Activated B cell treated with CpG ODN at 0.5 μM for 24 hours (primary cell): Measurements from ENCODE around the gene POC5. TPM values are rescaled to one million over a fixed set of nuclear protein-coding genes. Genes with fewer than 3 reads are reported as not detected.
A peak's percentile ranks its signal among the peaks of the same experiment; 100 is the strongest.

ENCODE experiments used
- ATAC-seq: fragments of 200-7000 bp; cut with Tn5 transposase; one replicate; pipeline ENCODE4 v1.10.0; 2021; ENCODE audit warnings: low read depth, mild to moderate bottlenecking, moderate library complexity
- CTCF ChIA-PET: fragments of 350-600 bp; sonication (Branson Sonifier 250); formaldehyde crosslinking; loops from one replicate; lab custom pipeline; 2021; ENCODE audit warnings: antibody characterized with exemption; lab: Charles Lee
- POLR2A ChIA-PET: fragments of 350-600 bp; sonication (Branson Sonifier 250); formaldehyde crosslinking; loops from one replicate; lab custom pipeline; 2021; ENCODE audit warnings: antibody characterized with exemption; lab: Charles Lee
- DNase-seq: peaks from one replicate; pipeline ENCODE4 v3.0.0; 2022
- H3K27ac Mint-ChIP-seq: one replicate; pipeline ENCODE4 v1.8.0; 2020; ENCODE audit warnings: mixed read lengths
- H3K27me3 Mint-ChIP-seq: one replicate; pipeline ENCODE4 v1.8.0; 2021; ENCODE audit warnings: mixed read lengths
- H3K36me3 Mint-ChIP-seq: one replicate; pipeline ENCODE4 v1.8.0; 2021; ENCODE audit warnings: low read depth, mixed read lengths
- H3K4me1 Mint-ChIP-seq: one replicate; pipeline ENCODE4 v1.8.0; 2021; ENCODE audit warnings: mixed read lengths
- H3K4me3 Mint-ChIP-seq: one replicate; pipeline ENCODE4 v1.8.0; 2020; ENCODE audit warnings: mild to moderate bottlenecking, mixed read lengths
- H3K9me3 Mint-ChIP-seq: one replicate; pipeline ENCODE4 v1.8.0; 2020; ENCODE audit warnings: mixed read lengths
- intact Hi-C: fragments of 100-400 bp; cut with micrococcal nuclease; formaldehyde crosslinking; loops from one replicate; pipeline ENCODE4 v1.15.1; 2024
- total RNA-seq: library from RNA; stranded (reverse); gene quantifications from 2 replicates; pipeline ENCODE4 v1.2.3, GENCODE V29; 2022
- TF ChIP-seq, protein P1 (sequence below): fragments of 200-600 bp; IDR thresholded peaks from one replicate; pipeline ENCODE4 v1.8.0; 2022; ENCODE audit warnings: antibody characterized with exemption, mild to moderate bottlenecking

The POC5 gene, protein sequence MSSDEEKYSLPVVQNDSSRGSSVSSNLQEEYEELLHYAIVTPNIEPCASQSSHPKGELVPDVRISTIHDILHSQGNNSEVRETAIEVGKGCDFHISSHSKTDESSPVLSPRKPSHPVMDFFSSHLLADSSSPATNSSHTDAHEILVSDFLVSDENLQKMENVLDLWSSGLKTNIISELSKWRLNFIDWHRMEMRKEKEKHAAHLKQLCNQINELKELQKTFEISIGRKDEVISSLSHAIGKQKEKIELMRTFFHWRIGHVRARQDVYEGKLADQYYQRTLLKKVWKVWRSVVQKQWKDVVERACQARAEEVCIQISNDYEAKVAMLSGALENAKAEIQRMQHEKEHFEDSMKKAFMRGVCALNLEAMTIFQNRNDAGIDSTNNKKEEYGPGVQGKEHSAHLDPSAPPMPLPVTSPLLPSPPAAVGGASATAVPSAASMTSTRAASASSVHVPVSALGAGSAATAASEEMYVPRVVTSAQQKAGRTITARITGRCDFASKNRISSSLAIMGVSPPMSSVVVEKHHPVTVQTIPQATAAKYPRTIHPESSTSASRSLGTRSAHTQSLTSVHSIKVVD
- 27.6 and 29.8 TPM in 2 replicates for total RNA-seq

DNA sequence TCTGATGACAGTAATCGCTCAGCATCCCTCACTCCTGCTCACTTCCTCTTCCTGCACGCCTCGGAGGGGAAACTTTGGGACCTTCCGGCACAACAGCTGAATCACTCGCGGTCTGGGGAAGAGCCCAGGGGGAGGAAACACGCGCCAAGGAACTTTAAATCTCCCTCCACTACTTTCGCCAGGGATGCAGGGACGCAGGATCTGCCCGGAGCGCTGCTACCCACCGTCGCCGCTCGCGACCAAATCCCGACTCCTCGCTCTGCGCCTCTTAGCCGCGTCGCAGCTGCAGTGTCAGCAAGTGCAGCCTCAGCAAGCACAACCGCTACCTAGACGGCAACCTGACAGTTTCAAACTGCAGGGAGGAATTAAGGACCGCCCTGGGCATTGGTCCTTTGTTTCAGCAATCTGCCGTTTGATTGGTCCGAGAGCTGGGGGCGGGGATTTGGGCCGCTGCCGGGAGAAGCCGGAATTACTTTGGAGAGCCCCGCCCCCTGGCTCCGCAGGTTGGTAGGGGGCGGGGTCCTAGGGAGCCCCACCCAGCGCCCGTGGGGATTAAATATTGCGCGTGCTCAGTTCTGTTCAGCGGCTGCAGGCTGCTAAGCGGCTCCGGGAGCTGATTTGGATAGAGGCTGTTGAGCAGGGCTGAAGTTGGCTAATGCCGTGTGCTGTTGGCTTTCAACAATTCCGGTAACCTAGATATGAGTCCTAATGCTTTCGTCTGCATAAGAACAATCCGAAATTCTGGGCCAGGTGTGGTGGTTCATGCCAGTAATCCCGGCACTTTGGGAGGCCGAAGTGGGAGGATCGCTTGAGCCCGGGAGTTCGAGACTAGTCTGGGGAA is at the start of gene POC5:
TSS of gene POC5 (minus strand) at position 356 of the 841 bp plus-strand sequence. CDS start 4,500 bp downstream, outside the sequence.
- Mint-ChIP-seq H3K4me1 (peaks cover 32% of the 10 kb centered on the region), H3K4me3 (peak within 1 kb of the TSS; percentile 98), H3K36me3 (peaks cover 35% of the 10 kb centered on the region), H3K27me3 (peaks cover 2% of the 10 kb centered on the region), H3K9me3 (no peaks in the 10 kb centered on the region), H3K27ac (peak within 1 kb of the TSS; percentile 98)
- TF ChIP-seq, protein P1, sequence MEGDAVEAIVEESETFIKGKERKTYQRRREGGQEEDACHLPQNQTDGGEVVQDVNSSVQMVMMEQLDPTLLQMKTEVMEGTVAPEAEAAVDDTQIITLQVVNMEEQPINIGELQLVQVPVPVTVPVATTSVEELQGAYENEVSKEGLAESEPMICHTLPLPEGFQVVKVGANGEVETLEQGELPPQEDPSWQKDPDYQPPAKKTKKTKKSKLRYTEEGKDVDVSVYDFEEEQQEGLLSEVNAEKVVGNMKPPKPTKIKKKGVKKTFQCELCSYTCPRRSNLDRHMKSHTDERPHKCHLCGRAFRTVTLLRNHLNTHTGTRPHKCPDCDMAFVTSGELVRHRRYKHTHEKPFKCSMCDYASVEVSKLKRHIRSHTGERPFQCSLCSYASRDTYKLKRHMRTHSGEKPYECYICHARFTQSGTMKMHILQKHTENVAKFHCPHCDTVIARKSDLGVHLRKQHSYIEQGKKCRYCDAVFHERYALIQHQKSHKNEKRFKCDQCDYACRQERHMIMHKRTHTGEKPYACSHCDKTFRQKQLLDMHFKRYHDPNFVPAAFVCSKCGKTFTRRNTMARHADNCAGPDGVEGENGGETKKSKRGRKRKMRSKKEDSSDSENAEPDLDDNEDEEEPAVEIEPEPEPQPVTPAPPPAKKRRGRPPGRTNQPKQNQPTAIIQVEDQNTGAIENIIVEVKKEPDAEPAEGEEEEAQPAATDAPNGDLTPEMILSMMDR = no peak
- CTCF ChIA-PET = interaction anchor here (1.3 kb wide), 1 partner anchor 458 kb away, joined by 3 read pairs; no protein-coding TSS in a partner anchor
- POLR2A ChIA-PET = interaction anchor here (0.6 to 2.3 kb wide), 9 partner anchors 8 to 1032 kb away, joined by 3 to 28 read pairs (median 4); partner anchors contain the start of genes ANKRD31, CERT1, HEXB and HMGCR
- intact Hi-C loops = loop anchor here (1.0 to 10.0 kb wide), 12 partner anchors 130 to 1030 kb away; partner anchors contain the start of genes ANKRD31, CERT1, GFM2 and HEXB
- DNase-seq = peak; percentile 96
- peak; percentile 92 for ATAC-seq

DNA sequence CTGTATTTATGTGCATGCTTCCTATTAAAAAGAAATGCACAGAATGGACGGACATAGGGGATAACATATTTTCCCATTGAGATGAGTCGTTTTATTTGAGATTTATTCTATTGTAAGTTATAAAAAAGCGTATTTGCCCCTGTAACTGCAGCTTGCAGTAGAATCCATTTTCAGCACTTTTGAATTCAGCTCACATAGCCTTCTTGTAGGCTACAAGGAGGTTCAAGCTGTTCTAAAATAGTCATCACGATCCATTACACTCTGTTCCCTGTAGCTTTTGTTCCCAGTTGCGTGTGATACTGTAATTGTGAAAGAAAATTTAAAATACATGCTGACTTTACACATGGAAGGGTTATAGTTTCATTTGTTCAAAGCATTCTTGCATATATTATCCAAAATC is 40.9 kb upstream of the POC5 start:
- ATAC-seq = no peak
- Mint-ChIP-seq H3K27me3 (peaks cover 4% of the 10 kb centered on the region), H3K36me3 (no peaks in the 10 kb centered on the region), H3K4me1 (no peaks in the 10 kb centered on the region), H3K27ac (no peak overlapping the region), H3K9me3 (no peaks in the 10 kb centered on the region), H3K4me3 (no peak overlapping the region)
- intact Hi-C loops = no loop called here
- ChIA-PET CTCF (no interaction called here), POLR2A (no interaction called here)
- TF ChIP-seq, protein P1 = no peak
- DNase-seq = no peak

DNA sequence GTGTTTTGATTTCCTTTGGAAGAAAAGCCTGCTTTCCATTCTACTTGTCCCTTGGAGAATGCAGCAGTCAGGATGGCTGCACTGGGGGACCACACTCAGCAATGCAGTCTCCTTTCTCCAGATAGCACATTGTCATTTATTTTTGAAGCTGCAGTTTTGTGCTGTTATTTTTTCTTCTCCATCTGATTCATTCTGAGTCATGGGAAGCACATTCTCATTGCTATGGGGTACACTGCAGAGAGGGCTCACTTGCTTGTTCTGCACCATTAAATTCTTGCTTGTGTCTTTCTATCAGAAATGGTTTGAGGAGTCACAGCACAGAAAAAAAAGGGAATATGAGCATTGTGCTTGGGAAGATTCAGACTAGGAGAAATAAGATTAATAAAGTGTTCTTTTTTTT is 39.7 kb upstream of the POC5 start:
- DNase-seq (no peak), ATAC-seq (no peak)
- POLR2A ChIA-PET = no interaction called here
- no peak overlapping the region for H3K4me3 Mint-ChIP-seq
- no peaks in the 10 kb centered on the region for H3K4me1 Mint-ChIP-seq
- H3K27ac Mint-ChIP-seq = no peak overlapping the region
- intact Hi-C loops = no loop called here
- H3K27me3 Mint-ChIP-seq = peaks cover 4% of the 10 kb centered on the region
- H3K9me3 Mint-ChIP-seq = no peaks in the 10 kb centered on the region
- no peaks in the 10 kb centered on the region for H3K36me3 Mint-ChIP-seq
- TF ChIP-seq, protein P1 = no peak
- CTCF ChIA-PET = no interaction called here

DNA sequence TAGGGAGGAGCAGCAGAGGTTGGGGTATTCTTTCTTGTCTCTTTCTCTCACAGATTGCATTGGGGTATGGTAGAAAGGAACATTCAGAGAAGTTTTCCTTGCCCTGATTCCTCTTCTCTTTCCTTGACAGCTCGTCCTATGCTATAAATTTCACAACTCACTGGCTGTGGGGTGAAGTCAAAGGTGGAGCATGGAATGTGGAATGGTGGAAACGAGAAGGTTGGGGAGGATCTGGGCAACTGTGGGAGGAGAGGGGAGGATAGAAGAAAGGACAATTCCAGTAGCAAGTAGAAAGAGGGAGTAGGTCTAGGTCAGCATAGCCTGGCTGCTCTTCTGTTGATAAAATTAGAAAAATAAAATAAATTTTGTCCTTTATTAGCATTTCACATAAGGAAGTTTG is 39.0 kb upstream of the POC5 start:
- DNase-seq (no peak), ATAC-seq (no peak)
- TF ChIP-seq, protein P1 = no peak
- H3K9me3 Mint-ChIP-seq = no peaks in the 10 kb centered on the region
- no peak overlapping the region for H3K4me3 Mint-ChIP-seq
- peaks cover 4% of the 10 kb centered on the region for H3K27me3 Mint-ChIP-seq
- H3K4me1 Mint-ChIP-seq = no peaks in the 10 kb centered on the region
- no peaks in the 10 kb centered on the region for H3K36me3 Mint-ChIP-seq
- POLR2A ChIA-PET = no interaction called here
- CTCF ChIA-PET = no interaction called here
- H3K27ac Mint-ChIP-seq = no peak overlapping the region
- intact Hi-C loops = no loop called here
